Adipose tissue (tissue), 3 donors: ENCODE measurements around the gene SRSF11. TPM values are rescaled to one million over a fixed set of nuclear protein-coding genes. Genes with fewer than 3 reads are reported as not detected.

Experiments used
- H3K27ac ChIP-seq: one replicate; pipeline ENCODE4 v1.5.1; 2013; ENCODE audit warnings: low read depth, low read length
- WGBS, 3 donors: extraction: QIAGEN DNeasy Blood & Tissue Kit; methylation state at CpG; one replicate each; pipeline ENCODE4 v1.1.7; 2013; 5-methylcytosine and 5-hydroxymethylcytosine counted together
- polyA plus RNA-seq, 3 donors: library from polyadenylated mRNA; stranded (reverse); fragments of 200-250 nt; gene quantifications; one replicate each; pipeline ENCODE4 v1.2.3, GENCODE V29; 2013
- donor health status: healthy with polysubstance abuse.
- donor health status: Bipolar disorder and iron deficiency.
- donor health status: healthy.

The SRSF11 gene
- polyA plus RNA-seq, 3 donors: 62.9 to 110 (median 80.0) TPM

DNA sequence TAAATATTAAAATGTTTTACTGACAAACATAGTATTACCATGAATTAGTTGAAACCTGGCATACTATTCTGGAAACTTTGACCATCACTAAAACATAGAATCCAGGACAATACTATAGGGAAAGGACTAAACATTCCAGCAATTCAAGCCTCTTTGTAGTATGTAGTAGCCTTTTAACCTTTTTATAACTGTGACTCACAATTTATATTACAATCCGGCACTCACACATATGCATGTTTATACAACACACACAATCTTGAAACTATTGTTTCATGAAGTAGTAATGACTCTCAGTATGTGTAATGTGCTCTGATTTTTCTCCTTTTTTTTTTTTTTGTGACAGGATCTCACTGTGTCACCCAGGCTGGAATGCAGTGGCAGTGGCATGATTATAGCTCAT is 69.0 kb downstream of the SRSF11 start:
- H3K27ac ChIP-seq: no peak overlapping the region
- WGBS, 3 donors: 86 to 100% (median 96%) methylated on average over 1 of the region's 1 CpG

DNA sequence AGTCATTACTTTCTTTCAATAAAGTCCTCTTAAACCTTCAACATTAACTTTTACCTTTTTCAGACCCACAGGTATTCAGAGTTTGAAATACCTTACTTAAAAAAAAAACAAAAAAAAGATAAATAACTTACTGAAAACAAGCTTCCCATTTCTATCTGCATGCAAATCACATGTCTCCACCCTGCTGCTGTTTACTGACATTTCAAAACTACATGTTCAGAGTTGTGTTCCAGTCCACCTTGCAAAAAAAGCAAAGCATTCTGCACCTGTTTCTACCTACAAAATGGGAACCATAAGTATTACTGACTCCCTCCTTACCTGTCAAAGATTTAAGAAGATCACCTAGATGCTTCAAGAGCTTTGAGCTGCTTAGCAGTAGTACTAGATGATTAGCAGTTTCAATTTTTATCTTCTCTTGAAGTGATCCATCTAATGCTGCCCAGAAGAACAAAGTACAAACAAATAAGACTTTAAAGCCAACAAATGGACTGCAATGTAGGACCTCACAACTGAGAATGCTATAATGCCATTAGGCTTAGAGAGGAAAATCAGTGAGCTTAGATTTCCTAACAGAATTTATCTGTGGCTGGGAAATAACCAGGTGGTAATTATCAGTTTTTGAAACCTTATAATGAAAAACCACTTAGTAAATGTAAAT is 72.1 kb downstream of the SRSF11 start:
- no peak overlapping the region for H3K27ac ChIP-seq

DNA sequence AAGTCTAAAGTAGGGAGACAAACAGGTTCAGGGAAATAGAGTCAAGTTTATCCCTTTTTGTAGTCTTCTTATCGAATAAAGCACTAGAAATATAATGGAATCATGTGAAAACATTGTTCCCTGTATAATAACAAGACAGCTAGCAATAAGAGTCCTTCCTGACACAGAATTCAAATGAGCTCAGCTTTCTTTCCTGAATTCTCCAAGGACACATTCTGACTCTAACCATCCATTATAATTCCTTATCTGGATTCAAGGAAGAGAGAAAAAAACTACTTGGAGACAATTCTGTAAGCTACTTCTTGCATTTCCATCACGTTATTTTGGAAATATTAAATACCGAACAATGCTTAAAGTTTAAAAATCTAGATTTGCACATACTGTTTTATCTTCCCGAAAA is 74.6 kb downstream of the SRSF11 start:
- no peak overlapping the region for H3K27ac ChIP-seq
- WGBS, 3 donors: 89 to 93% (median 90%) methylated on average over 4 of the region's 4 CpGs

DNA sequence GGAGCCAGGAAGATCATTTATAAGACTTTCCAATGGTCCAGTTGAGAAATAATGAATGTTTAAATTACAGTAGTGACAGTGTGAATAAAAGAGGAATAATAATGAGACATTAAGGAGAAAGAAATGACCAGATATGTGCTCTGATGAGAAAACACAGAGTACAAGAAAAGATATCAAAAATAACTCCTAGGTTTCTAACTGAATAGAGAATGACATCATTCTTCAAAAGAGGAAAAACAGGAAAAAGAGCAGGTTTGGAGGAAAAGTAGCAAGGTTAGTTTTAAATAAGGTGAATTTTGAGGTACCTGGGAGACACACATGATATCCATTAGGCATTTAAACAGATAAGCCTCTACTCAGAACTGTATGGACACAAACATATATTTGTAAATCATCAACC is 78.3 kb downstream of the SRSF11 start:
- no peak overlapping the region for H3K27ac ChIP-seq

Other genes starting within 250 kb of the SRSF11 start
- 1 to 10 TPM; 3.0 to 9.3 (median 5.7) TPM for gene LRRC40, start 15.8 kb upstream of the SRSF11 start, polyA plus RNA-seq
- 10 to 100 TPM in 2 of 3 donors, 1 to 10 TPM in 1; 4.9 to 13.8 (median 10.6) TPM for gene ANKRD13C, start 133.3 kb downstream of the SRSF11 start, polyA plus RNA-seq
- 1 to 10 TPM; 5.5 to 8.6 (median 6.8) TPM for gene CTH, start 189.9 kb downstream of the SRSF11 start, polyA plus RNA-seq